Measurements from ENCODE around the gene AHNAK2.
"Not testable (repeated sequence)": the region's sequence is repeated elsewhere in the genome, so short reads cannot be mapped to it uniquely, and the experiment has no call there.

Gene AHNAK2

DNA sequence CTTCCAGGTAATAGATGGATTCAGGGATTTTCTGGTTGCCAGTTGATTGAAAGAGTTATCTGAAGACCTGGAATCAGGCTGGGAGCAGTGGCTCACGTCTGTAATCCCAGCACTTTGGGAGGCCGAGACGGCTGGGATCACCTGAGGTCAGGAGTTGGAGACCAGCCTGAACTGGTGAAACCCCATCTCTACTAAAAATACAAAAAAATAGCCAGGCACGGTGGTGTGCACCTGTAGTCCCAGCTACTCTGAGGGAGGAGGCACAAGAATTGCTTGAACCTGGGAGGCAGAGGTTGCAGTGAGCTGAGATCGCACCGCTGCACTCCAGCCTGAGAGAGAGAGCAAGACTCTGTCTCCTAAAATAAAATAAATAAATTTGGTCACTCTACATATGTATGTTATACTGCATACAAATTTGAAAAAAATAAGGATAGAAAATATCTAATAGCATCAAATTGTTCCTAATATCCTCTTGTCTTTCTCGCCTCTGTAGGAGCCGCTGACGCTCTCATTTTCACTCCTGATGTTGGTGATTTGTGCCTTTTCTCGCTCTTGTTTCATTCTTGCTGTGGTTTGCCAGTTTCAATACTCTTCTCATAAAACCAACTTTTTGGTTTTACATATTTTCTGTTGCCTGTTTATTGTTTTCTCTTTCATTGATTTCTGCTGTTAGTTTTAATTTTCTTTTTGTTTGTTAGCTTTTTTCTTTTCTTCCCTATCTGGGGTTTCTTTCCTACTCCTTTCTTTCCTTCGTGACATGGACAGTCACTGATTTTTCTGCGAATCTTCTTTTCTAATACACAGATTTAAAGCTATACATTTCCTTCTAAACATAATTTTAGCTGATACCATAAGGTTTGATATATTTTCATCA lies 77.3 kb downstream of the AHNAK2 start:
- no peak for DNase-seq

DNA sequence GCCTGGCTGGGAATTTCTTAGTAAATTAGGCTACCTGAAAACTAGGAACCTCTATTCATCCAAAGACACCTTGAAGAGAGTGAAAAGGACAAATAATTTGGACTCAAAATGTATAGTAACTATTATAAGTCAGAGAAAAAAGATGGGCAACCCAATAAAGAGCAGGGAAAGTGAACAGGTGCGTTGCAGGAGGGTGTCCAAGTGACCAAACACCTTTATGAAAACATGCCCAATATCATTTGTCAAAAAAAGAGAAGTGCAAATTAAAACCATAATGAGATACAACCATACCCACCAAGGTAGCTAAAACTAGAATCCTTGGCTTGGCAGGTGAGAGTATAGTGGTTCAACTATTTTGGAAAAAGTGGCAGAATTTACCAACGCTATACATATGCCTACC lies 78.4 kb downstream of the AHNAK2 start:
- DNase-seq, result no peak

DNA sequence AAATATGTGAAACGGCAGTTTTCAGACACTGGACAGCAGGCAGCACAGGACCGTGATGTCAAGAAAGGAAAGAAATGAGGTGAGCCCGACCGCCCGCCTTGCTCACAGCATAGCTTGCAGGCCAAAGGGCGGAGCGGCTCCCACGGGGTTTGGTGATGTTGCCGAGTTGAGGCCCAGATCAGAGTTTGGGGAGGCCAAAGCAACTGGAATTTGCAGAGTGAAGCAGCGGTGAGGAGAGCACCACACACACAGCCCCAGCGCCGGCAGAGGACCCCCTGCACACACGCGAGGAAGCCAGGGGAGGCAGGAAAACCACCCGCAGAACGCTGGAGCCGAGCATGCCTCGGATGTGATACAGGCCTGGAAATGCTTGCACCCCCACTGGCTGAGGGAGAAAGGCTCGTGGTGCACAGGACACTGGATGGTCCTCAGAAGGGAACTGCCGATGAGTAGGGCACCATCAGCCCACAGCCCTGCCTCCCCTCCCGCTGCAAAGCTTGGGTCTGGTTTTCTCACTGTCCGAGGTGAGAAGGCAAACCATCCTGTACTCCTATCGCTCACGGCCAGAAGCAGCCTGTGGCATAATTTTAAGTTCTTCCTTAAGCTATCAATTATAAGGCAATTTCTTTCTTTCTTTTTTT lies 79.2 kb downstream of the AHNAK2 start:
- no peak for DNase-seq

DNA sequence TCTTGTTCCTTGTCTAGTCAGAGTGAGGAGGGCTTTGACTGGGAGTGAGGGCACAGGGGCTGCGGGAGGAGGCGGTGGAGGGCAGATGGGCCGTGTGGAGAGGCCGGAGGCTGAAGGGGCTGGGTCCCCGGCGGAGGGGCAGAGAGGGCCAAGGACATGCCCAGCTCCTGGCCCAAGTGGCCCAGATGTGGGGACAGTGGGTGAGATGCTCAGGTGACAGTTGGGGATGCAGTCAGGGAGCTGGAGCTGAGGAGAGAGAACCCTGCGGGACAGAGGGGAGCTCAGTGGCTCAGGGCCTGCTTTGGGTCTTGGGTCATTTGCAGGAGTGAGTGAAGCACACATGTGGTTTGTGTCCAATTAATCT lies 80.0 kb downstream of the AHNAK2 start:
- no peak for DNase-seq

DNA sequence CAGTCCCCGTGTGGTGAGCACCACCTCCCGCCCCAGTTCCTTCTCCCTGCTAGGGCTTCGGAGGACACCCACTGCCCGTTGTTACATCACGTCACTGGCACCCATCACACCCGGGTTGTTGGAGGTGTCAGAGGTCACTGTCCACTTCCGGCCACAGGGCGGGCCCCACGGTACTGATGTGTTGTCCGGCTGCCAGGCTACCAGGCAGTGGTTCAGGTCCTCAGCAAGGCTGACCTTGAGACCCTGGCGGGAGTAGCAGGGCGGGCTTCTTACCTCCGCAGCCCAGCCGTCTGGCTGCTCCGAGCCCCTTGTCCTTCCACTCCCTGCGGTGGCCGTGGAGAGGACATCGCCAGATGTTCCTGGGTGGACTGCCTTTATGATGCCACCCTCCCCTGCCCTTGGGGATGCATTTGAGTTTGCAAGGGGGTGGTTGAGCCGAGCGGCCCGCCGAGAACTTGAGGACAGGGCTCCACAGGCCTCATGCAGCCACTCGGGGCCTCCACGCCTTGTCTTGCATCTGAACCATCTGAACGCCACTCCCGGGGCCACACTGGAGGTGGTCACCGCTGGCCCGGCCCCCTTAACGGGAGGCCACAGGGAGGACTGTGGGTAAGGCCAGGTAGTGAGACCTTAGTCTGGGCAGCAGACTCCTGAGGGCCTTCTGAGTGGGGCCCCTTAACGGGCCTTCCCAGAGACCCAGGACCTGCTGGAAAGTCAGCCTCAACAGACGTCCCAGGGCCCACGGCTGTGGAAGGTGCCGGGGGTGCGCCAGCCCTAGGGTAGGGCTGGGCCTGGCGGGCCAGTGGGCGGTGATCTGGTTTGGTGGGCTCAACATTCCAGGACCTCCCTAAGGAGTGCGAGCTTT lies 80.6 kb downstream of the AHNAK2 start:
- DNase-seq, result no peak

DNA sequence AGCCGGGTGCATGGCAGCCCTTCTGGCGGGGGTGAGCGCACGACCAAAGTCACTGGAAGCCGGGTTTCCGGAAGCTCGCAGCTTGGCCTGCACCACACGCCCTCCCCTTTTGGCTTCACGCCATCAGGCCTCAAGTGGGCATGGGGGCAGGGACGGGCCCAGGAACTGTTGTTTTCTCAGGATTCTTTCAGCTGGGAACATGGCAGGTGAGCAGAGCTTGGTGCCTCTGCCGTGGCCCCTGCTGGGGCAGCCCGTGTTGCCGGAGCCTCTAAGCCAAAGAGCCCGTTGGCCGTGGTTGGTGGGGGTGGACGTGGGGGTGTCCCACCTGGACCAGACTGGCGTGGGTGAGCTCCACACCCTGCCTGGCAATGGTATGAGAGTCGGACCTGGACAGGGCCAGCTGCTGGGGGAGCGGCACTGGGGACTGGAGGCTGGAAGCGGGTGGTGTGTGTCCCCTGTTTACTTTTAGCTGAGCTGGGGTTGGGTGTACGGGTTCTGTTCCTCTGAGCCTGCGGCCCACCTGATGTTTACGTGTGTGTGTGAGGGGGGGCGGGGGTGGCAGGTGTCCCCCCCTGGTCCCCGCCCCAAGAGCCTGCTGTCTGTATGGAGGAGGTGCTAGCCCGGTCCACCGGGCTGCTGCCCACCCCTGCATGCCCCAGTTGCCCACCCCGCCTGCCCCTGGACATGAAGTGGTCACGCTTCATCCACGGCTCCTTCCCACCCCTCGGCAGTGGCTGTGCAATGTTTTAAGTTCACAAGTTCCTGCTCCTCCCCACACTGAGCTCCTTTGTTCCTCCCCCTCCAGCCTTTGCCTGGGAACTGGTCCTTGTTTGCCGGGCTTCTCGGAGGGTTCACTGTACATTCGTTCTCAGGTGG lies 82.2 kb downstream of the AHNAK2 start:
- DNase-seq, result no peak

DNA sequence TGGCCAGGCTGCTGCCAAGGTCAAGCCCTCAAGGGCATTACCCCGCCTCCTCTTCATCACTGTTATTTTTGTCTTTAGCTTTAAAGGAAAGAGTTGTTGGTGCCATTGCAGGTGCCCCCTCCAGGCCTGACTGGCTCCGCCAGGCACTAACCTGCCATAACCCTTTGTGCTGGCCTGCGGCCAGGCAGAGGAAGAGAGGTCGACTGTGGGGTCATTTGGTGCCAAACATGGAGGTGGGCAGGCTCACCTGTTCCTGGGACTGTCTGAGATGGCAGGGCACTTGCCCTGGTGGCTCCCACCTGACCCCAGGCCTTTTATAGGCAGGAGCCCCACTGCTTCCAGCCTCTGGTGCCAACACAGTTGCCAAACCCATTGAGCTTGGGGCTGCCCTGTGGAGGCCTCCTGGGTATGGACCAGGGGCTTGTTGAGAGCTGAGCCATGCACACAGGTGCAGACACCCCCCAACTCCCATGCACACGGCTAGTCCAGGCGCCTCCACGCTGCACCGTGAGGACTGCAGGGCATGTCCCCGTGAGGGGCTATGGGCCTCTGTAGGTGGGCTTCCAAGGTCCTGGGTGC lies 82.9 kb downstream of the AHNAK2 start:
- no peak for DNase-seq

DNA sequence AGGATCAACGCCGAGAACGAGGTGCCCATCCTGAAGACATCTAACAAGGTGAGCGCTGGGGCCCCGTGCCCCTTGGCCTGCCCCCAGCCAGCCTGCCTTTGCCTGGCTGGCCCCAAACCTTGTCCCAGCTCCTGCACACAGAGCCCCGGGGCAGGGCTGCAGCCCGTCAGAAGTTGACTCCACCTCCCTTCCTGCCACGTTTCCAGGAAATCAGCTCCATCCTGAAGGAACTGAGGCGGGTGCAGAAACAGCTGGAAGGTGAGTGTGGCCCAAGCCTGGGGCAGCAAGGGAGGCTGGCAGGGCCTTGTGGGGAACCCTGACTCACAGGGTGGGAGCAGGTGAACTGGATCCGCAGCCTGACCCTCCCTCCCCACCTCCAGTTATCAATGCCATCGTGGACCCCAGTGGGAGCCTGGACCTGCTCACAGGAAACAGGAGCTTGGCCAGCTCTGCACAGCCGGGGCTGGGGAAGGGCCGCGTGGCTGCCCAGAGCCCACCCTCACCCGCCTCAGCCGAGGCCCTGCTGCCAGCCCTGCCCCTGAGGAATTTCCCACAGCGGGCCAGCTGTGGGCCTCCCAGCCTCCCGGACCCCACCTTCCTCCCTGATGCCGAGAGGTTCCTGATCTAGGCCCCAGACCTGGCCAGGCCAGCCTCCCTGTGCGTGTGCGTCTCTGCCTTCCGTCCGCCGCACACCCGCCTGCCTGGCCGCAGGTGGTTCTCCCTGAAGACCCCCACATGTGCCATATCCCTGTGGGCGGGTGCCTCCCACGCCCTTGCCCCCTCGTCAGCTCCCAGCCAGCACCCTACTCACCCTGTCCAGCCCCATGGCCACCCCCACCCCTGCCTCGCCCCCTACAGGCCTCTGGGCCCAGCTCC lies 83.6 kb downstream of the AHNAK2 start:
- DNase-seq, result no peak

DNA sequence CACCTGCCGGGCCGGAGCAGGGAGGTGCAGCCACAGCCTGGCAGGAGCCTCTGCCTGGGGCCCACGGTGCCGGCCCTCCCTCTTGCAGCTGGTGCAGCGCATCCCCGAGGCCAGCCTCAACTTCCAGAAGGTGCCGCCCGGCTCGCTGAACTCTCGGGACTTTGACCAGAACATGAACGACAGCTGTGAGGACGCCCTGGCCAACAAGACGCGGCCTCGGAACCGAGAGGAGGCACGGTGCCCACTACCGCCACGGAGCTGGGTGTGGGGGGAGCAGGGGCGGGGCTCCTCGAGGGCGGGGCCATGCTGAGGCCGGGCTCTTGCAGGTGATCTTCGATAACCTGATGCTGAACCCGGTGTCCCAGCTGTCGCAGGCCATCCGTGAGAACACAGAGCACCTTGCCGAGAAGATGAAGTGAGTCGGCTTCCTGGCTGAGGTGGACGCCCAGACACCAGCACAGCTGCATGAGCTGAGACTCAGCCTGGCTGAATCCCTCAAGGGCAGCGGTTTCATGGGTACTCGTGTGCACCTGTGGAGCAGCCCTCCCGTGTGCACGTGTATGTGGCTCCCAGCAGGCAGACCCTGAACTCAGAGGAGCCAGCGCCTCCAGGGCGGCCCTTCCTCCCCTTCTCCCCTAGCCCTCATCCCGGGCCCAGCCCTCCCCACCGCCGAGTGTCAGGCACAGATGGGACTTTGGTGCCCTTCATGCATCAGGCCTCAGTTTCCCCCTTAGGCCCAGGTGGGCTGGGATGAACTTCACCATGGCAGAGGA lies 84.6 kb downstream of the AHNAK2 start:
- DNase-seq, result no peak

DNA sequence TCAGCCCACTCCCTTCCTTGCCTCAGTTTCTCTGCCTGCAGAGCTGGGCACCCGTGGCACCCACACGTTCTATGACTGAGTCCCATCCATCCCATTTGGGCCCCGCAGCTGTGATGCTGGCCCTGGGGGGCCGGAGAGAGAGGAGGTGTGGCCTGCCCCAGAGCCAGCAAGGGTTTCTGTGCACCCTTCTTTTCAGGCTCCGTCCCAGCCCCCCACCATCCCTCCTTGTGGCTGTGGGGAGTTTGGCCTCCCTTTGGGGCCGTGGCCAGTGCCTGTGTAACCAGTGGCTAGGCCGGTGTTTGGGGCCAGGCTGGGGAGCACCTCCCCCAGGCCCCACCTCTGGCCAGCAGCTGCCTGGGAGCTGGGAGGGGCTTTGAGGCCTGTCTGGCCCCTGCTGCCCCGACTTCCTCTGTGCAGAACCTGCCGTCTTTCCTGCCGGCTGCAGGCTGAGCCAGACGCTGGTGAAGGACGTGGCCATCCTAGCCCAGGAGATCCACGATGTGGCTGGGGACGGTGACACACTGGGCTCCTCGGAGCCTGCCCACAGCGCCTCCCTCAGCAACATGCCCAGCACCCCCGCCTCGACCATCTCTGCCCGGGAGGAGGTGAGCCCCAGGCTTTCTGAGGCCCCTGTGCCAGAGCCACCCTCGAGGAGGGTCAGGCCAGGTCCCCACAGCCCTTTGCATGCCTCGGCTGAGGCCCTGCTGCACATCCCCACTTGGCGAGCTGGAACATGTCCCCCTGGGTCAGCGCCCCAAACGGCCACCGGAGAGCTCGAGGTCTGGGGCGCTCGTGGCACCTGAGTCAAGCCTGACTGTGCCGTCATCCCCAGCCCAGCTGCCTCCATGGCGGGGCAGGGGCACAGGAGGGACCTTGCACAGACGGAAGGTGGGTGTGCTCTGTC lies 85.4 kb downstream of the AHNAK2 start:
- no peak for DNase-seq

DNA sequence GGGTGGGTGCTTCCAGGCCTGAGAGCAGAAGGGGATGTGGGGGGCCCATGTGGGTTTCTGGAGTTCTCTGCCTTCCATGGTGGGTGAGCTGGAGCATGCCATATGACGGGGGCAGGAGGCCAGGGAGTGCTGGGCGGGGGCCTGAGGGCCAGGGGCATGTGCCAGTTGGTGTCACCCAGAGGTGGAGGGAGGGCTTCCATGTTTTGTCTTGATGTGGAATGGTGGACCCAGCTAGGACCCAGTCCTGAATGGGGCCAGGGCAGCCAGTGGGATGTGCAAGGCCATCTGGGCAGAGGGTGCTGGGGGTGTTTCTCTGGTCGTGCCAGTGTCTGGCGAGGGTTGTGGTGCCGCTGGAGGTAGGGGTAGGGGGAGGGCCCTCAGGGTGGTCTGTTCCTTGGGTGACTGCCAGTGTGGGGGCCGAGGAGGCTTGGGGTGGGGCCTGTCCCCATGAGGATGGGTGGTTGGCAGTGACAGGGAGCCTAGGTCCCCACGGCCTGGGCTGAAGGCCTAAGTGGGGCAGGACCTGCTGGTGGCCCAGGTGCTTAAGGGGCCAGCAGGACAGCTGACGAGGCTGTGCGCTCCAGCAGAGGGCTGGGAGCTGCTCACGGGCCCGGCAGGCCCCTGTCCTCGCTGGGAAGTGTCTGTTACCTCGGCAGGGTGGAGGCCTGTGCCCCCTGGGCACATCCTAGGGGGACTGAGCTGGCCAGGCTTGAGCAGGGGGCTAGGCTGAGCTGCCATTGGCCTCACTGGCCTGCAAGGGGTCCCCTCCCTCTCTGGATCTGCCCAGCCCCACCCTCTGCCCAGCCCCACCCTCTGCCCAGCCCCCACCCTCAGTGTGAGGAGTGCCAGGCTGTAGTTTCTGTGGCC lies 86.3 kb downstream of the AHNAK2 start:
- DNase-seq, result no peak

DNA sequence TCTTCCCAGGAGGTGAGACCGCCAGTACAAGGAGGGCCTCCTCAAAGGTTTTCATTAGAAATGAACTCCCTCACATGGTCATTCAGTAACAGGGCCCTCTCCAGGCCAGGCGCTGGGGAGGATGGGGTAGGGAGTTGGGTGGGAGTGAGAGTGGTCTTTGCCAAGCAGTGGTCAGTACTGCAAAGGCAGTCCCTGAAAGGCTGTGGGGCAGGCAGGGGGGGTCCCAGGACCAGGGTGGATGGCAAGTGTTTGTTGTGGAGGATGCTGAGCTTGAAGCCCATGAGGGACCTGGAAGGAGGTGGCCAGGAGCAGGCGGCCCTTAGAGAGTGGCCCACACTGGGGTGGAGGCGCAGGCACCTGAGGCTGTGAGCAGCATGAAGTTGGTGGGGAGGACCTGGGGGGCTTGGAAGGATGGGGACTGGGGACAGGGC lies 87.0 kb downstream of the AHNAK2 start:
- no peak for DNase-seq

DNA sequence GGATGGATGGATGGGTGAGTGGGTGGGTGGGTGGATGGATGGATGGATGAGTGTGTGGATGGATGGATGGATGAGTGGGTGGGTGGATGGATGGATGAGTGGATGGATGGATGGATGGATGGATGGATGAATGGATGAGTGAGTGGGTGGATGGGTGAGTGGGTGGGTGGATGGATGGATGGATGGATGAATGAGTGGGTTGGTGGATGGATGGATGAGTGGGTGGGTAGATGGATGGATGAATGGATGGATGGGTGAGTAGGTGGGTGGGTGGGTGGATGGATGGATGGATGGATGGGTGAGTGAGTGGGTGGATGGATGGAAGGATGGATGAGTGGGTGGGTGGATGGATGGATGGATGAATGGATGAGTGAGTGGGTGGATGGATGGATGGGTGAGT lies 87.9 kb downstream of the AHNAK2 start:
- not testable (repeated sequence) for DNase-seq

DNA sequence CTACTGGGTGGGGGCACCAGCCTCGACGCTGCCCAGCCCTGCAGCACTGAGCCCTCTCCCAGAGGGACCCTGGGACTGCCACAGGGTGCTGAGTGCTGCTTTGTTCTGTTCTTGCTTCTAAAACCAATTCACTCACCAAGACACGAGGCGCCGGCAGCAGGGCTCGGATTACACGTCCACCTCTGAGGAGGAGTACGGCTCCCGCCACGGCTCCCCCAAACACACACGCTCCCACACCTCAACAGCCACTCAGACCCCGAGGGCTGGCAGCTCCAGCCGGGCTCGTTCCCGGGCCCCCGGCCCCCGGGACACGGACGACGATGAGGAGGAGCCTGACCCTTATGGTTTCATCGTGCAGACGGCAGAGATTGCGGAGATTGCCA lies 88.8 kb downstream of the AHNAK2 start:
- DNase-seq, result no peak

DNA sequence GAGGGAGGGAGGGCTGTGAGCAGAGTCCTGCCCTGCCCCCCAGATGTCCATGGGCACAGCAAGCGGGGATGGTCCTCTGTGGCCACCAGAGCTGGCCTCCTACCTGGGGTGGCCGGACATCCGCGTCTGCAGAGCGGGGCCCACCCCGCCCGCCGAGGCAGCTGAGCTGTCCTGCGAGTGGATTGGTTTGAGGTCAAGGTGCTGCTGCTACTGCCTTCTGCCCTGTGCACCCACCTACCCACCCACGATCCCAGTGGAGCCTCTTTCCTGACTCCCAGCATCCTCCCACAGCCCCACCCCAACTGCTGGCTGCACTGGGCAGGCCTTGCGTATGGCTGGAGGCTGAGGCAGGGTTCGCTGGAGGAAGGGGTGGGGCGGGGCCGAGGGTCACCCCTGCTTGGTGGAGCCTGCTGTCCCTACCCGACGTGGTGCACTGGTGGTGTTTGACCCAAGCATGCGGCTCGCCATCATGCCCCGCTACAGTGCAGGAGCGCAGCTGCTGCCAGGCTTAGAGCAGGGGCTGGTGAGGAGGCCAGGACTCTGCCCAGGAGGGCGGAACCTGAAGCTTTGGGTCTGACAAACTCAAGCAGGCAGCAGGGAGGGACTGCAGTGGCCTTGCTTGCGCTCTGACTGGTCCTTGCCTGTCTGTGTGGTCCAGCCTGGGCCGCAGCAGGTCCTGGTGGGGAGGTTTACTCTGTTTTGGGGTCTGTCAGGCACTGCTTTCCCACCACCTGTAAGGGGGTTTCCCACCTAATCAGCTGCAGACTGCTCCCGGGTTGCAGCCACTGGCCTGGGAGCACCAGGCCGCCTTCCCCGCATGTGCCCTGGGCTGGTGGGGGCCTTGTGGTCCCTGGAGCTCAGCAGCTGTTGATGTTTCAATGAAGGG lies 89.4 kb downstream of the AHNAK2 start:
- DNase-seq, result no peak

Data from amygdala (tissue), 56 donors.